Tibial artery (tissue), 4 donors: ENCODE data around the gene THAP12.

Experiments
- DNase-seq, 2 donors: peaks; one replicate each; pipeline ENCODE4 v3.0.0-alpha.2; 2019
- H3K27ac ChIP-seq, 2 donors: fragments of 200-600 bp; sonication (generic) in 1 of 2; 1 replicate in 1 of 2; 2 replicates in 1 of 2; pipeline ENCODE4 v1.5.1; 2018 to 2019; ENCODE audit warnings: mild to moderate bottlenecking in 1 of 2
- H3K27me3 ChIP-seq, 2 donors: fragments of 200-600 bp; sonication (generic) in 1 of 2; one replicate each; pipeline versions ENCODE4 v1.5.1 to v1.6.0; 2016 to 2019
- H3K36me3 ChIP-seq, 3 donors: fragments of 200-600 bp; sonication (generic) in 2 of 3; one replicate each; pipeline ENCODE4 v1.5.1; 2016 to 2019; ENCODE audit warnings: mild to moderate bottlenecking in 2 of 3
- H3K4me1 ChIP-seq, 4 donors: fragments of 200-600 bp; sonication (generic) in 2 of 4; 1 replicate in 3 of 4; 2 replicates in 1 of 4; pipeline ENCODE4 v1.5.1; 2016 to 2019
- H3K4me3 ChIP-seq, 2 donors: fragments of 200-600 bp; sonication (generic) in 1 of 2; 1 replicate in 1 of 2; 2 replicates in 1 of 2; pipeline ENCODE4 v1.5.1; 2018 to 2019; ENCODE audit warnings: mild to moderate bottlenecking in 2 of 2
- H3K9me3 ChIP-seq, 3 donors: fragments of 200-600 bp; sonication (generic) in 1 of 3; one replicate each; pipeline ENCODE4 v1.5.1; 2016 to 2019
- CTCF ChIP-seq, 2 experiments: fragments of 200-600 bp in 1 of 2; fragments of 450-650 bp in 1 of 2; IDR thresholded peaks; one replicate each; pipeline ENCODE4 v1.5.1; 2017 to 2019; ENCODE audit warnings: antibody characterized with exemption in 2 of 2, mild to moderate bottlenecking in 1 of 2, moderate library complexity in 1 of 2
- intact Hi-C: fragments of 100-400 bp; cut with DNase I; formaldehyde crosslinking; loops from one replicate; pipeline ENCODE4 v1.15.0; 2023; ENCODE audit warnings: low total_unique reads

The THAP12 gene

GRCh38 chr11:76315182-76315853 lies 65.6 kb downstream of the THAP12 start:
- intact Hi-C loops, result loop anchor here (5.0 to 10.0 kb wide), 2 partner anchors 69 to 423 kb away; partner anchors contain the start of genes GVQW3 and THAP12

GRCh38 chr11:76314741-76315090 lies 66.2 kb downstream of the THAP12 start:
- Histone ChIP-seq H3K4me3 (no peak overlapping the region), H3K27ac (no peak overlapping the region), H3K9me3 (no peaks in the 10 kb centered on the region), H3K27me3 (peaks cover 0 to 2% of the 10 kb centered on the region in 2 donors), H3K36me3 (no peaks in the 10 kb centered on the region), H3K4me1 (peaks cover 0 to 3% (median 0%) of the 10 kb centered on the region in 4 donors)
- intact Hi-C loops, result loop anchor here (5.0 to 10.0 kb wide), 2 partner anchors 70 to 422 kb away; partner anchors contain the start of genes GVQW3 and THAP12
- DNase-seq, result no peak
- TF ChIP-seq CTCF (IDR thresholded peaks at IDR 0.05), result no peak

More at GRCh38 chr11:76315182-76315853, 65.6 kb downstream of the THAP12 start:
- Histone ChIP-seq H3K27ac (no peak overlapping the region), H3K4me1 (peaks cover 0 to 3% (median 0%) of the 10 kb centered on the region in 4 donors), H3K36me3 (no peaks in the 10 kb centered on the region), H3K4me3 (no peak overlapping the region), H3K9me3 (no peaks in the 10 kb centered on the region), H3K27me3 (peaks cover 0 to 8% of the 10 kb centered on the region in 2 donors)
- no peak for DNase-seq
- TF ChIP-seq CTCF (IDR thresholded peaks at IDR 0.05), result no peak

- intact Hi-C loops, result loop anchor here (10.0 kb wide), 1 partner anchor 71 kb away; the partner anchor contains the start of genes GVQW3 and THAP12
- no peaks in the 10 kb centered on the region for H3K9me3 ChIP-seq
- no peak for TF ChIP-seq CTCF (IDR thresholded peaks at IDR 0.05)
- H3K4me3 ChIP-seq, result no peak overlapping the region
- H3K27ac ChIP-seq, result no peak overlapping the region
- DNase-seq, result no peak
- no peaks in the 10 kb centered on the region for H3K36me3 ChIP-seq
- peaks cover 0 to 3% (median 0%) of the 10 kb centered on the region in 4 donors for H3K4me1 ChIP-seq
- no peaks in the 10 kb centered on the region for H3K27me3 ChIP-seq
Observed at GRCh38 chr11:76313913-76314740, 66.8 kb downstream of the THAP12 start.

GRCh38 chr11:76313271-76313670 lies 67.7 kb downstream of the THAP12 start:
- Histone ChIP-seq H3K36me3 (no peaks in the 10 kb centered on the region), H3K4me1 (no peaks in the 10 kb centered on the region), H3K27ac (no peak overlapping the region), H3K27me3 (no peaks in the 10 kb centered on the region), H3K9me3 (no peaks in the 10 kb centered on the region), H3K4me3 (no peak overlapping the region)
- intact Hi-C loops, result loop anchor here (10.0 kb wide), 1 partner anchor 72 kb away; the partner anchor contains the start of genes GVQW3 and THAP12
- no peak for TF ChIP-seq CTCF (IDR thresholded peaks at IDR 0.05)
- DNase-seq, result no peak

GRCh38 chr11:76310832-76311595 lies 69.9 kb downstream of the THAP12 start:
- Histone ChIP-seq H3K4me3 (no peak overlapping the region), H3K4me1 (no peaks in the 10 kb centered on the region), H3K27me3 (no peaks in the 10 kb centered on the region), H3K27ac (no peak overlapping the region), H3K9me3 (no peaks in the 10 kb centered on the region), H3K36me3 (no peaks in the 10 kb centered on the region)
- DNase-seq, result no peak
- intact Hi-C loops, result loop anchor here (10.0 kb wide), 1 partner anchor 74 kb away; the partner anchor contains the start of genes GVQW3 and THAP12
- TF ChIP-seq CTCF (IDR thresholded peaks at IDR 0.05), result no peak
